Panc1 (cell line): ENCODE data around the gene RNF167. TPM values are rescaled to one million over a fixed set of nuclear protein-coding genes. Genes with fewer than 3 reads are reported as not detected.

Experiments
- ATAC-seq: fragments of 200-7000 bp; cut with Tn5 transposase; 2 replicates; pipeline ENCODE4 v1.9.1; 2020; ENCODE audit warnings: mild to moderate bottlenecking, moderate library complexity
- BruUV-seq: library from RNA; stranded (reverse); fragments of 400-500 nt; replicated peaks from 2 replicates; lab custom pipeline; 2021; lab: Mats Ljungman, UMichigan
- CTCF ChIA-PET: fragments of 300-600 bp; sonication (Branson Sonifier 250); formaldehyde crosslinking; loops from one replicate; lab custom pipeline; 2022; ENCODE audit warnings: antibody characterized with exemption; lab: Charles Lee
- POLR2A ChIA-PET: fragments of 300-600 bp; sonication (Branson Sonifier 250); formaldehyde crosslinking; loops from one replicate; lab custom pipeline; 2022; ENCODE audit warnings: antibody characterized with exemption; lab: Charles Lee
- DNase-seq: peaks from one replicate; pipeline ENCODE4 v3.0.0-alpha.2; 2010; ENCODE audit warnings: low read depth, low spot score
- H3K27ac ChIP-seq: 2 replicates; pipeline ENCODE4 v1.5.1; 2011; ENCODE audit warnings: mild to moderate bottlenecking, low read length, inconsistent platforms
- H3K27me3 ChIP-seq: fragments of 200-500 bp; sonication (Bioruptor generic); 2 replicates; pipeline ENCODE4 v1.6.0; 2014; ENCODE audit warnings: low read length, inconsistent platforms; ENCODE audit not compliant: control insufficient read depth, insufficient read depth
- H3K36me3 ChIP-seq: fragments of 200-500 bp; sonication (Bioruptor generic); 2 replicates; pipeline ENCODE4 v1.5.1; 2014; ENCODE audit warnings: inconsistent platforms, mild to moderate bottlenecking, low read length, moderate library complexity; ENCODE audit not compliant: control insufficient read depth, insufficient read depth
- H3K4me1 ChIP-seq: 2 replicates; pipeline ENCODE4 v1.5.1; 2011; ENCODE audit warnings: inconsistent platforms, mild to moderate bottlenecking, low read length, moderate library complexity; ENCODE audit not compliant: control insufficient read depth, insufficient read depth
- H3K4me3 ChIP-seq, 2 experiments: 2 replicates each; pipeline ENCODE4 v1.5.1; 2011 to 2012; ENCODE audit warnings: low read depth in 2 of 2, low read length in 2 of 2, mild to moderate bottlenecking in 2 of 2, inconsistent platforms in 1 of 2, moderate library complexity in 1 of 2
- H3K9me3 ChIP-seq: fragments of 200-500 bp; sonication (Bioruptor generic); 2 replicates; pipeline ENCODE4 v1.5.1; 2014; ENCODE audit warnings: low read depth, mild to moderate bottlenecking, inconsistent platforms, low read length, moderate library complexity; ENCODE audit not compliant: control insufficient read depth, insufficient read depth
- POLR2AphosphoS5 ChIP-seq: IDR thresholded peaks from 2 replicates; pipeline ENCODE4 v1.6.1; 2012; ENCODE audit warnings: mild to moderate bottlenecking, low read depth, low read length, moderate library complexity
- SIN3A ChIP-seq: IDR thresholded peaks from 2 replicates; pipeline ENCODE4 v1.6.1; 2012; ENCODE audit warnings: low read depth, mild to moderate bottlenecking, low read length, moderate library complexity, borderline replicate concordance; ENCODE audit not compliant: insufficient read depth
- TCF7L2 ChIP-seq: IDR thresholded peaks from 2 replicates; pipeline ENCODE4 v1.6.1; 2011; ENCODE audit warnings: mild to moderate bottlenecking, low read depth, low read length, inconsistent platforms
- in situ Hi-C: cut with HindIII; loops from 2 replicates; pipeline ENCODE4 v1.10.0; 2016; ENCODE audit warnings: low sequenced_read_pairs, low pct_unique_long_range_greater_than_20kb
- intact Hi-C: fragments of 100-400 bp; cut with micrococcal nuclease; formaldehyde crosslinking; loops from one replicate; pipeline ENCODE4 v1.10.0; 2022; ENCODE audit not compliant: unreplicated experiment
- total RNA-seq: library from RNA; stranded (reverse); gene quantifications from one replicate; pipeline ENCODE4 v1.2.1, GENCODE V29; 2021; ENCODE audit not compliant: unreplicated experiment
- TF ChIP-seq, protein P1 (sequence below), 2 experiments: IDR thresholded peaks; 2 replicates each; pipeline ENCODE4 v1.6.1; 2011 to 2012; ENCODE audit warnings: low read depth in 2 of 2, control low read depth in 1 of 2, low read length in 1 of 2, mild to moderate bottlenecking in 1 of 2, moderate library complexity in 1 of 2; ENCODE audit not compliant: insufficient read depth in 1 of 2
- TF ChIP-seq, protein P2 (sequence below): fragments of 450-650 bp; IDR thresholded peaks from 2 replicates; pipeline ENCODE4 v1.5.1; 2017; ENCODE audit warnings: mild to moderate bottlenecking

Gene RNF167
- total RNA-seq, 1 experiment from 2014 or later, result 95.8 TPM

DNA sequence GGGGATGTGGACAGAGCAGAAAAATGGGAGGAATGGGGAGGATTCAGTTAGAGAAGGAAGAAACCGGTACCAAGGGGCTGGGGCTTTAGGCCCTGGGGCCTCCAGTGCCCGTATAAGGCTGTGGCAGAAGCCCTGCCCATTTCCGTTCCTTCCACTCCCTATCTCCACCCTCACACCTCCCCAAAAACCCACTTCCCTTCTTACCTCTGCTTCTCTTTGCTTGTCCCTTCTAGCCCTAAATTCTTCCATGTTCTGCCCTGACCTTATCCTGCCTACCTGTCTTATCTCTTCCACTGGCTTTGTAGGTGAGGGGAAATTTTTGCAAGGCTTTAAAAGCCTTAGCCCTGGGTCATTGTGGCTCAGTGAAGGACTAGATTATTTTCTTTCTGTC is 4.1 kb downstream of the RNF167 start:
- TF ChIP-seq, protein P1, sequence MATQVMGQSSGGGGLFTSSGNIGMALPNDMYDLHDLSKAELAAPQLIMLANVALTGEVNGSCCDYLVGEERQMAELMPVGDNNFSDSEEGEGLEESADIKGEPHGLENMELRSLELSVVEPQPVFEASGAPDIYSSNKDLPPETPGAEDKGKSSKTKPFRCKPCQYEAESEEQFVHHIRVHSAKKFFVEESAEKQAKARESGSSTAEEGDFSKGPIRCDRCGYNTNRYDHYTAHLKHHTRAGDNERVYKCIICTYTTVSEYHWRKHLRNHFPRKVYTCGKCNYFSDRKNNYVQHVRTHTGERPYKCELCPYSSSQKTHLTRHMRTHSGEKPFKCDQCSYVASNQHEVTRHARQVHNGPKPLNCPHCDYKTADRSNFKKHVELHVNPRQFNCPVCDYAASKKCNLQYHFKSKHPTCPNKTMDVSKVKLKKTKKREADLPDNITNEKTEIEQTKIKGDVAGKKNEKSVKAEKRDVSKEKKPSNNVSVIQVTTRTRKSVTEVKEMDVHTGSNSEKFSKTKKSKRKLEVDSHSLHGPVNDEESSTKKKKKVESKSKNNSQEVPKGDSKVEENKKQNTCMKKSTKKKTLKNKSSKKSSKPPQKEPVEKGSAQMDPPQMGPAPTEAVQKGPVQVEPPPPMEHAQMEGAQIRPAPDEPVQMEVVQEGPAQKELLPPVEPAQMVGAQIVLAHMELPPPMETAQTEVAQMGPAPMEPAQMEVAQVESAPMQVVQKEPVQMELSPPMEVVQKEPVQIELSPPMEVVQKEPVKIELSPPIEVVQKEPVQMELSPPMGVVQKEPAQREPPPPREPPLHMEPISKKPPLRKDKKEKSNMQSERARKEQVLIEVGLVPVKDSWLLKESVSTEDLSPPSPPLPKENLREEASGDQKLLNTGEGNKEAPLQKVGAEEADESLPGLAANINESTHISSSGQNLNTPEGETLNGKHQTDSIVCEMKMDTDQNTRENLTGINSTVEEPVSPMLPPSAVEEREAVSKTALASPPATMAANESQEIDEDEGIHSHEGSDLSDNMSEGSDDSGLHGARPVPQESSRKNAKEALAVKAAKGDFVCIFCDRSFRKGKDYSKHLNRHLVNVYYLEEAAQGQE (IDR thresholded peaks at IDR 0.05; ENCODE audit: insufficient read depth in 1 of 2, low read depth in 2 of 2, low read length in 1 of 2), result no peak
- TF ChIP-seq SIN3A (no peak), POLR2AphosphoS5 (no peak; the same call in 1 of the 2 replicates), TCF7L2 (no peak)
- TF ChIP-seq, protein P2, sequence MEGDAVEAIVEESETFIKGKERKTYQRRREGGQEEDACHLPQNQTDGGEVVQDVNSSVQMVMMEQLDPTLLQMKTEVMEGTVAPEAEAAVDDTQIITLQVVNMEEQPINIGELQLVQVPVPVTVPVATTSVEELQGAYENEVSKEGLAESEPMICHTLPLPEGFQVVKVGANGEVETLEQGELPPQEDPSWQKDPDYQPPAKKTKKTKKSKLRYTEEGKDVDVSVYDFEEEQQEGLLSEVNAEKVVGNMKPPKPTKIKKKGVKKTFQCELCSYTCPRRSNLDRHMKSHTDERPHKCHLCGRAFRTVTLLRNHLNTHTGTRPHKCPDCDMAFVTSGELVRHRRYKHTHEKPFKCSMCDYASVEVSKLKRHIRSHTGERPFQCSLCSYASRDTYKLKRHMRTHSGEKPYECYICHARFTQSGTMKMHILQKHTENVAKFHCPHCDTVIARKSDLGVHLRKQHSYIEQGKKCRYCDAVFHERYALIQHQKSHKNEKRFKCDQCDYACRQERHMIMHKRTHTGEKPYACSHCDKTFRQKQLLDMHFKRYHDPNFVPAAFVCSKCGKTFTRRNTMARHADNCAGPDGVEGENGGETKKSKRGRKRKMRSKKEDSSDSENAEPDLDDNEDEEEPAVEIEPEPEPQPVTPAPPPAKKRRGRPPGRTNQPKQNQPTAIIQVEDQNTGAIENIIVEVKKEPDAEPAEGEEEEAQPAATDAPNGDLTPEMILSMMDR, result no peak
- peaks cover 16% of the 10 kb centered on the region for H3K36me3 ChIP-seq
- intact Hi-C loops (no loop called here), in situ Hi-C loops (no loop called here)
- DNase-seq (no peak), ATAC-seq (no peak)
- BruUV-seq, result no TSS peak
- no peaks in the 10 kb centered on the region for H3K27me3 ChIP-seq
- H3K4me1 ChIP-seq, result peaks cover 27% of the 10 kb centered on the region
- CTCF ChIA-PET, result no interaction called here
- H3K9me3 ChIP-seq, result no peaks in the 10 kb centered on the region
- POLR2A ChIA-PET, result interaction anchor here (1.2 kb wide), 1 partner anchor 23 kb away, joined by 5 read pairs; the partner anchor contains the start of gene SPAG7
- no peak overlapping the region for H3K4me3 ChIP-seq
- H3K27ac ChIP-seq, result peak overlapping the region; percentile 94

DNA sequence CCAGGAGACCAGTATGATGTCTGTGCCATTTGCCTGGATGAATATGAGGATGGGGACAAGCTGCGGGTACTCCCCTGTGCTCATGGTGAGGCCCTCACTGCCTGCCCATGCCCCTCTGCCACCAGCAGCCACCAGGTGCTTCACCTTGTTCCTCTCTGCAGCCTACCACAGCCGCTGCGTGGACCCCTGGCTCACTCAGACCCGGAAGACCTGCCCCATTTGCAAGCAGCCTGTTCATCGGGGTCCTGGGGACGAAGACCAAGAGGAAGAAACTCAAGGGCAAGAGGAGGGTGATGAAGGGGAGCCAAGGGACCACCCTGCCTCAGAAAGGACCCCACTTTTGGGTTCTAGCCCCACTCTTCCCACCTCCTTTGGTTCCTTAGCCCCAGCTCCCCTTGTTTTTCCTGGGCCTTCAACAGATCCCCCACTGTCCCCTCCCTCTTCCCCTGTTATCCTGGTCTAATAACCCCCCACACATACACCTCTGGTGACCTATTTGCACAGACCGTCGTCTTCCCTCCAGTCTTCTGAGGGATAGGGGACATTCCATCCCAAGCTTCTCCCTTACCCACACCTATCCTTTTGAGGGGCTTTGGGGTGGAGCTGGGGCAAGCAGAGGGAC is 4.6 kb downstream of the RNF167 start:
- Histone ChIP-seq H3K4me3 (peak overlapping the region; percentile 83 to 85; a peak in 3 of 4 replicates), H3K27me3 (no peaks in the 10 kb centered on the region), H3K36me3 (peaks cover 14% of the 10 kb centered on the region), H3K4me1 (peaks cover 27% of the 10 kb centered on the region), H3K9me3 (no peaks in the 10 kb centered on the region), H3K27ac (peak overlapping the region; percentile 94)
- ChIA-PET POLR2A (interaction anchor here (0.6 to 1.2 kb wide), 2 partner anchors 23 to 380 kb away, joined by 4 to 5 read pairs; partner anchors contain the start of gene SPAG7), CTCF (no interaction called here)
- ATAC-seq, result no peak
- no TSS peak for BruUV-seq
- in situ Hi-C loops (no loop called here), intact Hi-C loops (no loop called here)
- no peak; the same call in 1 of the 2 replicates for TF ChIP-seq POLR2AphosphoS5
- peak; percentile 48; the same call in 1 of the 2 replicates for TF ChIP-seq SIN3A
- no peak for DNase-seq
